ENCODE data around the gene ARIH2. TPM values are rescaled to one million over a fixed set of nuclear protein-coding genes. Genes with fewer than 3 reads are reported as not detected.

ARIH2 gene
- total RNA-seq, 1 experiment from 2014 or later, result 122 TPM

DNA sequence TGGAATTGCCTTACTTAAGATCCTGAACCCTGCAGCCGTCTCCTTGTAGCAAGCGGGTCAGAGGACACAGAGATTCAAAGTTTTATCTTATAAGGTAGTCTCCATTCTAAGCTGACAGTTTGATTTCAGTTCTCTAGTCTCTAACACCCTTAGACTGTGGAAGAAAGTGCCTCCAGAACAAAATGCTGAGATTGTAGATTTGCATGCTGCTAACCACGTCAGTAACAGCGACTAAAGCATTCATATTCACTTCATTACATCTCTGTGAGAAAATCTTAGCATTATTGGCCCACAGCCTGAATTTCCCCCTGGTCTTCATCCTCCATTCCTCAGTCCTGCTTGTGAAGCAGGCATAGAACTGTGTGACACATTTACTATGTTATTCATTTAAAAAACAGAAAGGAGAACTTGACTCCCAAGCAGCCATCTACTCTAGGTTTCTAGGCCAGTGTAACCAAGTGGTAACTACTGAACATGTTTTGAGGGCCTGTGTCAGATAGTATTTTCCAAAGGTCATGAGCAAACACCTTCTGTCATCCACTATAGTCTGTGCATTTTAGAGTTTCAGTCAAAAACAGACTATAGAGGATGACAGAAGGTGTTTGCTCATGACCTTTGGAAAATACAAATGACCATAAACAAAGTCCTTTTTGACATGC lies 27.4 kb downstream of the ARIH2 start:
- Histone ChIP-seq H3K23me2 (ENCODE audit: insufficient read length, low read depth, low read length, poor library complexity, severe bottlenecking) (no peaks in the 10 kb centered on the region), H3K18ac (ENCODE audit: insufficient read length, low read depth, low read length) (no peak overlapping the region), H3T11ph (ENCODE audit: low read length) (no peak overlapping the region), H3K14ac (ENCODE audit: insufficient read depth, low read length) (no peak overlapping the region), H2BK120ac (ENCODE audit: low read depth, low read length, poor library complexity, severe bottlenecking) (no peak overlapping the region), H3K79me1 (ENCODE audit: insufficient read depth, low read depth, low read length, poor library complexity, severe bottlenecking) (no peaks in the 10 kb centered on the region), H4K20me1 (ENCODE audit: control insufficient read depth, insufficient read depth, insufficient read length) (no peaks in the 10 kb centered on the region), H2AK5ac (ENCODE audit: insufficient read length, low read length) (no peak overlapping the region), H2BK5ac (ENCODE audit: insufficient read length, low read length) (no peak overlapping the region), H3K9ac (ENCODE audit: extremely low read depth, insufficient read length, low read length) (no peak overlapping the region), H3K4me2 (ENCODE audit: insufficient read depth, insufficient read length, low read length) (no peak overlapping the region), H4K8ac (replicated peaks; ENCODE audit: insufficient read length, low read depth, low read length) (no peak overlapping the region), H3K79me2 (ENCODE audit: insufficient read depth, low read length) (no peaks in the 10 kb centered on the region; the same call in 1 of the 2 replicates), H3K4me1 (ENCODE audit: insufficient read depth, low read length) (no peaks in the 10 kb centered on the region), H4K91ac (ENCODE audit: insufficient read length, low read depth, low read length) (no peak overlapping the region), H4K5ac (ENCODE audit: insufficient read length, low read depth, low read length) (no peak overlapping the region), H3K4ac (ENCODE audit: low read depth, low read length) (no peak overlapping the region), H2BK15ac (ENCODE audit: low read depth, low read length) (no peak overlapping the region), H2BK12ac (ENCODE audit: insufficient read length, low read depth, low read length) (no peak overlapping the region), H2AFZ (ENCODE audit: low read length) (no peak overlapping the region), H3K9me3 (ENCODE audit: control insufficient read depth, low read depth, low read length) (no peaks in the 10 kb centered on the region), H3K27ac (ENCODE audit: insufficient read length, low read depth, low read length) (peak overlapping the region; percentile 26), H3K27me3 (ENCODE audit: insufficient read depth, low read length) (no peaks in the 10 kb centered on the region), H2BK20ac (ENCODE audit: low read depth, low read length, poor library complexity, severe bottlenecking) (no peak overlapping the region), H3K56ac (ENCODE audit: insufficient read length, low read depth, low read length) (no peak overlapping the region), H3K23ac (ENCODE audit: insufficient read length, low read depth, low read length) (no peak overlapping the region)
- Mint-ChIP-seq H3K36me3 (ENCODE audit: insufficient read depth in 1 of 3, low read depth in 3 of 3) (peaks cover 13 to 17% (median 13%) of the 10 kb centered on the region in 3 experiments; a peak in 6 of 7 replicates), H3K4me1 (peaks cover 4 to 6% of the 10 kb centered on the region in 2 experiments; a peak in 3 of 4 replicates), H3K27me3 (ENCODE audit: low read depth) (no peaks in the 10 kb centered on the region), H3K27ac (no peak overlapping the region), H3K4me3 (no peak overlapping the region), H3K9me3 (no peaks in the 10 kb centered on the region)
- TF ChIP-seq, protein P1, sequence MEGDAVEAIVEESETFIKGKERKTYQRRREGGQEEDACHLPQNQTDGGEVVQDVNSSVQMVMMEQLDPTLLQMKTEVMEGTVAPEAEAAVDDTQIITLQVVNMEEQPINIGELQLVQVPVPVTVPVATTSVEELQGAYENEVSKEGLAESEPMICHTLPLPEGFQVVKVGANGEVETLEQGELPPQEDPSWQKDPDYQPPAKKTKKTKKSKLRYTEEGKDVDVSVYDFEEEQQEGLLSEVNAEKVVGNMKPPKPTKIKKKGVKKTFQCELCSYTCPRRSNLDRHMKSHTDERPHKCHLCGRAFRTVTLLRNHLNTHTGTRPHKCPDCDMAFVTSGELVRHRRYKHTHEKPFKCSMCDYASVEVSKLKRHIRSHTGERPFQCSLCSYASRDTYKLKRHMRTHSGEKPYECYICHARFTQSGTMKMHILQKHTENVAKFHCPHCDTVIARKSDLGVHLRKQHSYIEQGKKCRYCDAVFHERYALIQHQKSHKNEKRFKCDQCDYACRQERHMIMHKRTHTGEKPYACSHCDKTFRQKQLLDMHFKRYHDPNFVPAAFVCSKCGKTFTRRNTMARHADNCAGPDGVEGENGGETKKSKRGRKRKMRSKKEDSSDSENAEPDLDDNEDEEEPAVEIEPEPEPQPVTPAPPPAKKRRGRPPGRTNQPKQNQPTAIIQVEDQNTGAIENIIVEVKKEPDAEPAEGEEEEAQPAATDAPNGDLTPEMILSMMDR (conservative IDR thresholded peaks at IDR 0.05), result no peak
- no peak for DNase-seq
- WGBS (ENCODE audit: extremely low coverage, insufficient read length, low lambda C conversion rate), result no CpG with 5 or more reads among the region's 4 CpGs
